Hypothalamus (tissue), 51 donors: Measurements from ENCODE around the gene THAP8.

ENCODE experiments used
- DNase-seq, 51 donors: peaks; one replicate each; lab custom pipeline; 2025; lab: John Stamatoyannopoulos, UW

Gene THAP8

GRCh38 chr19:36032251-36033104 lies 21.6 kb downstream of the THAP8 start, which contains the start of gene CLIP3:
Gene CLIP3, minus strand, starts transcription at chr19:36032873. Its CDS starts 516 bp downstream, at chr19:36032357.
- DNase-seq = peak; percentile 15 to 89 (median 74)

DNA sequence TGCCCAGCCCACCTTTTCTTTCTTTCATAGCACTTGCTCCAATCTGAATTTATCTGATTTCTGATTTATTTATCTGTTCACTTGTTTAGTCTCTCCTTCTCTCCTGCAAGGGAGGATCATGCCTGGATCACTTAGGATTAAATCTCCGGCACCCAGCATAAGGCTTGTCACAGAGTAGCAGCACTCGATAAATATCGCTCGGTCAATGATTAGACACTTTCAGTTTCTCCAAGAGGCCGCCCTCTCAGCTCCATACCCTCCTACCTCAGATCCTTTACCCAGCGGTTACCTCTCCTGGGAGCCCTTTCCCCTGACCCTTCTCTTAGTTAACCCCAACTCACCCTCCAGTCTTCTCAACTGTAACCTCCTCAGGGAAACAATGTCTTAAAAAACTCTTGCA lies 22.8 kb downstream of the THAP8 start:
- DNase-seq = no peak

- DNase-seq = no peak
Observed at GRCh38 chr19:36030264-36031148, 23.6 kb downstream of the THAP8 start.

- DNase-seq = peak in 4 of 51 donors; percentile 7 to 68 (median 42)
Observed at GRCh38 chr19:36028313-36029041, 25.6 kb downstream of the THAP8 start.

GRCh38 chr19:36027696-36028095 lies 26.4 kb downstream of the THAP8 start:
- no peak for DNase-seq

- DNase-seq = no peak
Observed at GRCh38 chr19:36026091-36026876, 27.8 kb downstream of the THAP8 start.

DNA sequence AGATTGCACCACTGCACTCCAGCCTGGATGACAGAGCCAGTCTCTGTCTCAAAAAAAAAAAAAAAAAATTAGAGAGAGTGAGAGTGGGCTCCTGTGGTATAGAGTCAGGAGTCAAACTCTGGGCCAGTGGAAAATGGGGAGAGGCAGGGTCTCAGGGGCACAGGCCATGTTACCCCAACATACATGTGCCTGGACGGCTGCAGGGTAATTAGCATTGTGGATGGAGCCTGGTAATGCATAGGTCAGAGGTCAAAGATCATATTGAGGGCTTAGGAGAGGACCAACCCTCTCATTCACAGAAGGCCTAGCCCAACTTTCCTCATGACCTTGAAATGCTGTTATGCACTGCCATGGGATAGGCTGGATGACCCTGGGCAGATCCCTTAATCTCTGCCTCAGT lies 28.5 kb downstream of the THAP8 start:
- no peak for DNase-seq

- DNase-seq = no peak
Observed at GRCh38 chr19:36023432-36023831, 30.7 kb downstream of the THAP8 start.

DNA sequence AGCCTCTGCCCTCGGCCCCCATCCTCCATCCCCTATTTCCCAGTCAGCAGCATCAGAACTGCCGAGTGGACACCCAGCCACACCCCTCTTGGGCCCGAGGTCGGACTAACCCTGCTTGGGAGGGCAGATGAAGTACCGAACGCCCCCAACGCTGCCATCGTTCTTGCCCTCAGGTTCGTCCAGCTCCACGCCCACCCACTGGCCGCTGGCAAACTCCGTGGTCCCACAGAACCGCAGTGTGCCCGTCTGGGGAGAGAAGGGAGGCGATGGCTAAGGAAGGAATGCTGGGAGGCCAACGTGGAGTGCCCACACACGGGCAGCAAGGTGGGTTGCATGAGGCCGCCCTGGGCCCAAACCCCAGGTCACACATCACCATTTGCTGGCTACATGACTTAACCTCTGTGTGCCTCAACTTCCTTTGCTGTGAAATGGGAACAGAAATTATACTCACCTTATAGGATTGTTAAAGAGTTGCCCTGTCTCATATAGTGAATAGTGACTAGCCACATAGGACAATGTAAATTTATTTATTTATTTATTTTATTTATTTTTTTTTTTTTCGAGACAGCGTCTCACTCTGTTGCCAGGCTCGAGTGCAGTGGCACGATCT lies 34.9 kb downstream of the THAP8 start:
- DNase-seq = no peak

DNA sequence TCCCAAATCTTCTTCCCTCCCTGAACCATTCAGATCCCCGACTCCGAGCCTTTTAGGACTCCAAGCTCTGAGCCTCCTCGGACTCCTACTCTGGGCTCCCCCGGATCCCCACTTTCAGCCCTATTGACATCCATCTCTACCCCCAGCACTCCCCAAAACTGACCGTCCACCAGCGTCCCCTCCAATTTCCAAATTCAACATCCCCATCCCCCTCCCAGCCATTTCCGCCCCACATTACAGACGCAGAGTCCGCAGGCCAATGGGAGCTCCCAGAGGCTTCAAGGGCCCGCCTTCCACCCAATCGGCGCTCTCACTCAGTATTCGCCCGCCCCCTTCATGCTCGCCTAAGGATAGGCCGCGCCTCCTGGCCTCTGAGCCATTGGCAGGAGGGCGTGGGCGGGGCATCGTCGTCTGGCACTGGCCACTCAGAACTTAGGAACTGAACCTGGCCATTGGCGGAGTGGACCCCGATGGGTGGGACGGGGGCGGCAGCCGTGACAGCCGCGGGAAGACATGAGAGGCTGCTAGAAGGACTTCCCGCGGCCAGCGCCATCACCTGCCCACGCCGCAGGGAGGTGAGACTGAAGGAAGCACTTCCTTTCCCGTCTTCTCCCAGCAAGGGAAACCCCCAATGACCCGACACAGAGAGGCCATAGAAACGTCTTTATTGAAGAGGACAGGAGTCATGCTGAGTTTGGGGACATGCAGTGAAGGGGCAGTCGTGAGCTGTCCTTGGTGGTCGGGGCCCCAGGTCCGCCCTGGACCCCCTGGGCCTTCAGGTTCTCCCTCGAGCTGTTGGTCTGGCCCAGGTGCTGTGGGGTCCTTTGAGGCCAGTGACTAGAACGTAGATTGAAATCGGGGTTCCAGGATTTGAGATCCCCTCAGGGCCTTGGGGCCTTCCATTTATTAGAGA lies 39.8 kb downstream of the THAP8 start, which contains the start of gene ALKBH6:
Gene ALKBH6, minus strand, starts transcription at position 202 of the 913 bp plus-strand sequence. CDS start 816 bp downstream, outside the sequence.
- peak; percentile 65 to 99 (median 97) for DNase-seq

DNA sequence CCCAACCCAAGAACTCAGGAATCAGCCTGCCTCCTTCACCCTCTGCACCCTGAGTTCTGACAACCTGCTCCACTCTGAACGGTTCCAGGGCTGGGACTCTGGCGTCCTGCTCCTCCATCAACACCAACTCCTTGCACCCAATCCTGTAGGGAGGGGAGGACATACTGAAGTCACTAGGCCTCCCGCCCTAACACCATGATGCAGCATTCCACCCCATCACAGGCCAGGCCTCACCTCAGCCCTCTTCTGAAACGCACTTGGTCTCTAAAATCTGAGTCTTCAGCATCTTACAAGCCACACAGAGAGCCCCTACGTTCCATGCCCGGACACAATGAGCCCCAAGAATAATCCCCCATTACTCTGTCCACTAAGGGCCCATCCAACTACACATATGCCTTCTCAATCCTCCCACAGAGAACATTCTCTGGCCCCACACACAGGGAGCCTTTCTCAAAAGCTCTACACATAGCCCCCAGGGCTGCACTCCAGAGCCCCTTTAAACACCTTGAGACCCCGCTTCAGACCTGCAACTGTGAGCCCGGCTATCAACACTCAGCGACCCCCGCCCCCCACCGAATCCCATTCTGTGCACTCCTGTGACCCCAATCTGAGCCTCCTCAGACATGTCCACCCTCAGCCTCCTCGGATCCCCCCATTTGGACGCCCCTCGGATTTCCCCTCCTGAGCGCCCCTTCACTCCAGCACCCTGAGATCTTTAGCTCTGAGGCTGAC lies 40.6 kb downstream of the THAP8 start:
- DNase-seq = peak in 1 of 51 donors; percentile 32

- DNase-seq = no peak
Observed at GRCh38 chr19:36010402-36010801, 43.7 kb downstream of the THAP8 start.

DNA sequence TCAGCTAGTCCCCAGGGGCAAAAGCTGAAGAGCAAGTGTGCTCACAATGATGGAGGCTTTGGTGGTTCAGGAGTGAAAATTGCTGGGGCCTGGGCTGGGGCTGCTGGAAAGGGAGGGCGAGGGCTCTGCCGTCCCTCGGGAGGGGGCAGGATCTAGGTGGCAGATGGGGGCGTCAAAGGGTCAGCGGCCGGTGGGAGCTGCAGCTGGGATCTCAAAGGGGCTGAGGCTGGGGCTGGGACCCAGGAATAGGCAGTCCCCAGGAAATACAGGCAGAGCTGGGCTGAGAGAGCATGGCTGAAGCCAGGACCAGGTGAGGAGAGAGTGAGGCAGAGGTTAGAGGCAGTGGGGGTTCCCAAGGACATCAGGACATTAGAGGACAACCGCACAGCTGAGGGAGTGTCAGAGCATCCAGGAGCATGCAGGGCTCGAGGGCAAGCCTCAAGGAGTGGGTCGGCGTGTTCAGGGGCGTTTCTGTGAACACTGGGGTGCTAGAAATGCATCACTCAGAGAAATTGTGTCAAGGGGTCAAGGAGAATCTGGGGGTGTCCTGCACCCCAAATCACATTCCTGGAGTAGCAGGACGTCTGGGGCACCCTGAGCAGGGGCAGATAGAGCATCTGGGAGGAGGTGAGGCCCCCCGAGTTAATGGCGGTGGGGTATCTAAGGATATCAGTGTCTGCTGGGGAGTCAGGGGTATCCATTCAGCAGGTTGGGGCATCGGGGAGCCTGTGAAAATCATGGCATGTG lies 44.3 kb downstream of the THAP8 start:
- DNase-seq = no peak

DNA sequence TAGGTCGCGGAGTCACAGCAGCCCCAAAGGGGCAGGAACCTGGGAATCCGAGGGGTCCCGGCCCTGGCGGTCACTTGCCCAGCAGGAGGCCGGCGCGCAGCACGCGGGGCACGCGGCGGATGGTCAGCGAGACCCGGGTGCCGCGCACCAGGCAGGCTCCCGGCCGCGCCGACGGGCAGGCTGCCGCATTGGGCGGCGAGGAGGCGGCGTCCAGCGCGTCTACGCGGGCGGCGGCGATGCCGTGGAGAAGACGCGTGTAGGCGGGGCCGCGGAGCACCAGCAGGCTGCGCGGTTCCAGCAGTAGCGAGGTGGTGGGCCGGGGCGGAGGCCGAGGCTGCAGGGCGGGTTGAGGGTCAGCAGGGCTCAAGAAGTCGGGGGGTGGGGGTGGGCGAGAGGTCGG lies 44.9 kb downstream of the THAP8 start:
- peak in 33 of 51 donors; percentile 7 to 76 (median 48) for DNase-seq

- DNase-seq = peak in 9 of 51 donors; percentile 13 to 40 (median 26)
Observed at GRCh38 chr19:36008336-36008978, 45.6 kb downstream of the THAP8 start, which contains the start of gene SYNE4. Gene SYNE4, minus strand, starts transcription at chr19:36008813. Its CDS starts 132 bp downstream, at chr19:36008681.

DNA sequence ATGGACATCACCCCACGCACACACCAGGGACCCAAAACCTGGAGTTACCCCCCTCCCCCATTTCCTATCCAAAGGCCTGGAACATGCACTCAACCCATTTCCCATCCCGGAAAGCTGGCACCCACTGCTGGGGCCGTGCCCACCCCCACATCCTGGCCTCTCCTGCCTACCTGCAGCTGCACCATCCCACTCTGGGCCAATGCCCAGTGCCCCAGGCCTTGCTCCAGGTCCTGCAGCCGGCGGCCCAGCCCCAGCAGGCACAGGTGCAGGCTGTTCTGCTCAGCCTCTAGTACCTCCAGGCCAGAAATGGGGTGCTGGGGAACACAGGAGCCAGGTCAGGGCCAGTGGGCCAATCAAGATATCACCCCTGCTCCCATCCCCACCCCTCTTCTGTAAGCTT lies 47.1 kb downstream of the THAP8 start:
- DNase-seq = no peak
